IMR-90 (cell line): ENCODE results near the gene RABGAP1. TPM values are rescaled to one million over a fixed set of nuclear protein-coding genes. Genes with fewer than 3 reads are reported as not detected.

Experiments
- ATAC-seq: fragments of 200-7000 bp; cut with Tn5 transposase; 2 replicates; pipeline ENCODE4 v1.9.1; 2020; ENCODE audit warnings: low read depth, mild to moderate bottlenecking, moderate library complexity
- BruUV-seq: library from RNA; stranded (reverse); fragments of 400-500 nt; replicated peaks from 2 replicates; lab custom pipeline; 2021; lab: Mats Ljungman, UMichigan
- CTCF ChIA-PET: fragments of 300-600 bp; formaldehyde crosslinking; extraction: SDS; loops from one replicate; lab custom pipeline; 2021; ENCODE audit warnings: antibody characterized with exemption; lab: Yijun Ruan, JAX
- POLR2A ChIA-PET: fragments of 300-600 bp; sonication (Branson Sonifier 250); formaldehyde crosslinking; loops from one replicate; lab custom pipeline; 2022; ENCODE audit warnings: antibody characterized with exemption; ENCODE audit not compliant: unreplicated experiment; lab: Charles Lee
- DNase-seq: peaks from one replicate; pipeline ENCODE4 v3.0.0; 2013
- H2AFZ ChIP-seq: replicated peaks from 2 replicates; pipeline ENCODE3; 2013; ENCODE audit warnings: low read length, mild to moderate bottlenecking; ENCODE audit not compliant: poor library complexity
- H2AK5ac ChIP-seq: 2 replicates; pipeline ENCODE4 v1.6.1; 2013; ENCODE audit warnings: low read depth, low read length, inconsistent platforms
- H2AK9ac ChIP-seq: replicated peaks from 2 replicates; pipeline ENCODE3; 2013; ENCODE audit warnings: mild to moderate bottlenecking, low read depth, low read length, moderate library complexity; ENCODE audit not compliant: poor library complexity
- H2BK120ac ChIP-seq: 2 replicates; pipeline ENCODE4 v1.6.1; 2013; ENCODE audit warnings: low read depth, low read length, inconsistent platforms
- H2BK15ac ChIP-seq: 3 replicates; pipeline ENCODE4 v1.6.1; 2013; ENCODE audit warnings: low read depth, low read length, inconsistent platforms
- H2BK20ac ChIP-seq: 2 replicates; pipeline ENCODE4 v1.6.1; 2013; ENCODE audit warnings: low read depth, mild to moderate bottlenecking, inconsistent platforms, low read length, moderate library complexity
- H2BK5ac ChIP-seq: 2 replicates; pipeline ENCODE4 v1.6.1; 2013; ENCODE audit warnings: mild to moderate bottlenecking, low read depth, low read length, inconsistent platforms; ENCODE audit not compliant: poor library complexity, severe bottlenecking
- H3K14ac ChIP-seq: replicated peaks from 2 replicates; pipeline ENCODE4 v1.6.1; 2013; ENCODE audit warnings: low read depth, low read length, inconsistent platforms
- H3K18ac ChIP-seq: 2 replicates; pipeline ENCODE4 v1.6.1; 2013; ENCODE audit warnings: low read depth, low read length, control low read depth
- H3K23ac ChIP-seq: 2 replicates; pipeline ENCODE4 v1.6.1; 2013; ENCODE audit warnings: low read depth, low read length, inconsistent platforms
- H3K27ac ChIP-seq: 2 replicates; pipeline ENCODE4 v1.5.1; 2013; ENCODE audit warnings: mild to moderate bottlenecking, control low read depth, low read length; ENCODE audit not compliant: insufficient read depth
- H3K27me3 ChIP-seq: 2 replicates; pipeline ENCODE4 v1.6.1; 2013; ENCODE audit warnings: low read length; ENCODE audit not compliant: control insufficient read depth, insufficient read depth
- H3K36me3 ChIP-seq: 2 replicates; pipeline ENCODE4 v1.6.1; 2013; ENCODE audit warnings: low read length, mixed read lengths; ENCODE audit not compliant: control insufficient read depth, insufficient read depth
- H3K4ac ChIP-seq: 2 replicates; pipeline ENCODE4 v1.6.1; 2013; ENCODE audit warnings: low read depth, low read length, inconsistent platforms
- H3K4me1 ChIP-seq: 2 replicates; pipeline ENCODE4 v1.6.1; 2013; ENCODE audit warnings: low read length, mixed read lengths; ENCODE audit not compliant: control insufficient read depth, insufficient read depth
- H3K4me2 ChIP-seq: 2 replicates; pipeline ENCODE4 v1.6.1; 2013; ENCODE audit warnings: low read depth, mild to moderate bottlenecking, control low read depth, low read length, moderate library complexity
- H3K4me3 ChIP-seq: 2 replicates; pipeline ENCODE4 v1.5.1; 2013; ENCODE audit warnings: low read depth, mild to moderate bottlenecking, control low read depth, low read length, moderate library complexity; ENCODE audit not compliant: insufficient read depth
- H3K56ac ChIP-seq: 2 replicates; pipeline ENCODE4 v1.6.1; 2013; ENCODE audit warnings: low read length, inconsistent platforms; ENCODE audit not compliant: insufficient read depth; ENCODE audit errors: extremely low read depth
- H3K79me1 ChIP-seq, 2 experiments: 2 replicates each; pipeline ENCODE4 v1.6.1; 2013; ENCODE audit warnings: low read length in 2 of 2, inconsistent platforms in 1 of 2, low read depth in 1 of 2
- H3K9ac ChIP-seq: 2 replicates; pipeline ENCODE4 v1.6.1; 2013; ENCODE audit warnings: low read depth, low read length, control low read depth
- H3K9me1 ChIP-seq: 2 replicates; pipeline ENCODE4 v1.6.1; 2013; ENCODE audit warnings: low read length, inconsistent platforms; ENCODE audit not compliant: insufficient read depth
- H3K9me3 ChIP-seq: 2 replicates; pipeline ENCODE4 v1.6.1; 2013; ENCODE audit warnings: low read length; ENCODE audit not compliant: control insufficient read depth, insufficient read depth
- H4K20me1 ChIP-seq: 2 replicates; pipeline ENCODE4 v1.6.1; 2013; ENCODE audit warnings: low read length, inconsistent platforms; ENCODE audit not compliant: insufficient read depth
- H4K5ac ChIP-seq: 2 replicates; pipeline ENCODE4 v1.6.1; 2013; ENCODE audit warnings: mild to moderate bottlenecking, low read depth, low read length, control low read depth
- H4K8ac ChIP-seq, 2 experiments: 2 replicates each; pipeline ENCODE4 v1.6.1; 2013; ENCODE audit warnings: low read depth in 2 of 2, low read length in 2 of 2, control low read depth in 1 of 2, inconsistent platforms in 1 of 2
- H4K91ac ChIP-seq: 2 replicates; pipeline ENCODE4 v1.6.1; 2013; ENCODE audit warnings: low read depth, low read length, inconsistent platforms; ENCODE audit not compliant: insufficient read depth
- BHLHE40 ChIP-seq: fragments of 150-350 bp; IDR thresholded peaks from 2 replicates; pipeline ENCODE4 v1.6.1; 2016; ENCODE audit warnings: mild to moderate bottlenecking, low read depth, low read length
- CEBPB ChIP-seq: IDR thresholded peaks from 2 replicates; pipeline ENCODE4 v1.6.1; 2012; ENCODE audit warnings: low read depth, low read length, improper control_type of control experiment
- MAFK ChIP-seq: IDR thresholded peaks from 2 replicates; pipeline ENCODE4 v1.6.1; 2012; ENCODE audit warnings: low read depth, low read length, improper control_type of control experiment
- MXI1 ChIP-seq: IDR thresholded peaks from 2 replicates; pipeline ENCODE4 v1.6.1; 2012; ENCODE audit warnings: low read depth, mild to moderate bottlenecking, low read length, moderate library complexity, borderline replicate concordance
- POLR2A ChIP-seq: IDR thresholded peaks from 2 replicates; pipeline ENCODE4 v1.6.1; 2012; ENCODE audit warnings: mild to moderate bottlenecking, low read depth, low read length
- RFX5 ChIP-seq: IDR thresholded peaks from 2 replicates; pipeline ENCODE4 v1.8.0; 2012; ENCODE audit warnings: low read depth, mild to moderate bottlenecking, low read length, moderate library complexity
- SMC3 ChIP-seq: fragments of 150-350 bp; IDR thresholded peaks from 2 replicates; pipeline ENCODE4 v1.6.1; 2016; ENCODE audit warnings: low read depth, mild to moderate bottlenecking, antibody characterized with exemption, low read length, moderate library complexity
- WGBS, 2 experiments: methylation state at CpG; one replicate each; pipeline versions ENCODE4 v1.1.5 to v1.1.7; 2013; ENCODE audit warnings: missing lambda C conversion rate in 2 of 2; ENCODE audit not compliant: insufficient read length in 1 of 2; ENCODE audit errors: extremely low coverage in 2 of 2; 5-methylcytosine and 5-hydroxymethylcytosine counted together
- dilution Hi-C: fragments of 300-500 bp; cut with HindIII; formaldehyde crosslinking; loops from one replicate; pipeline ENCODE4 v1.14.3; 2018; ENCODE audit warnings: low sequenced_read_pairs; ENCODE audit not compliant: unreplicated experiment
- in situ Hi-C: fragments of 300-500 bp; cut with MboI; formaldehyde crosslinking; loops from 3 replicates; pipeline ENCODE4 v1.14.3; 2019; ENCODE audit warnings: low sequenced_read_pairs, inconsistent platforms, mixed read lengths
- intact Hi-C: fragments of 100-400 bp; cut with micrococcal nuclease; formaldehyde crosslinking; loops from 2 replicates; pipeline ENCODE4 v1.10.0; 2022
- polyA plus RNA-seq, 3 experiments: library from polyadenylated mRNA; depleted of rRNA; stranded (reverse); fragments of >200 nt; gene quantifications; 2 replicates each; pipeline ENCODE4 v1.2.3, GENCODE V29; 2012; ENCODE audit warnings: low replicate concordance in 1 of 3
- total RNA-seq: library from RNA; depleted of rRNA; stranded (reverse); fragments of >200 nt; gene quantifications from 2 replicates; pipeline ENCODE4 v1.2.3, GENCODE V29; 2012

Gene RABGAP1
- total and polyA plus RNA-seq, 2 of the 4 experiments (the other 2 are of a cell fraction), result 20.0 to 53.9 TPM

- H2BK15ac ChIP-seq, result no peak overlapping the region
- H4K8ac ChIP-seq, result no peak overlapping the region; a peak in 1 of 4 replicates
- no peak overlapping the region for H2AFZ ChIP-seq
- no peak overlapping the region for H2BK5ac ChIP-seq
- H3K23ac ChIP-seq, result no peak overlapping the region
- H3K9me3 ChIP-seq, result no peaks in the 10 kb centered on the region
- no peak overlapping the region for H2BK20ac ChIP-seq
- WGBS, 2 experiments, result no CpG with 5 or more reads among the region's 1 CpG
- H3K4me3 ChIP-seq, result no peak overlapping the region
- H3K9ac ChIP-seq, result no peak overlapping the region
- H3K18ac ChIP-seq, result no peak overlapping the region
- H3K4me2 ChIP-seq, result no peak overlapping the region
- no peak overlapping the region for H2AK9ac ChIP-seq
- no peak overlapping the region for H3K27ac ChIP-seq
- H3K4me1 ChIP-seq, result peaks cover 9% of the 10 kb centered on the region
- H2AK5ac ChIP-seq, result no peak overlapping the region
- dilution Hi-C loops (no loop called here), intact Hi-C loops (no loop called here), in situ Hi-C loops (no loop called here)
- no peak overlapping the region for H3K4ac ChIP-seq
- no peaks in the 10 kb centered on the region for H3K27me3 ChIP-seq
- no peak overlapping the region for H3K14ac ChIP-seq
- POLR2A ChIA-PET, result no interaction called here
- no peak overlapping the region for H4K91ac ChIP-seq
- ATAC-seq, result no peak
- no peak overlapping the region for H4K5ac ChIP-seq
- H2BK120ac ChIP-seq, result 0 out of 2 replicates have a peak overlapping the region, but pooled peaks have one; percentile 14
- no TSS peak for BruUV-seq
- no peak for DNase-seq
- no peak overlapping the region for H3K56ac ChIP-seq
- peaks cover 9% of the 10 kb centered on the region; the same call in 1 of the 2 replicates for H3K9me1 ChIP-seq
- H4K20me1 ChIP-seq, result no peaks in the 10 kb centered on the region
- CTCF ChIA-PET, result no interaction called here
- H3K36me3 ChIP-seq, result peaks cover 14% of the 10 kb centered on the region
- no peak for TF ChIP-seq SMC3
- no peak for TF ChIP-seq MAFK
- no peak for TF ChIP-seq POLR2A
- TF ChIP-seq CEBPB, result no peak
- no peak for TF ChIP-seq RFX5
- TF ChIP-seq MXI1, result no peak
- no peak for TF ChIP-seq BHLHE40
- peaks cover 7 to 8% of the 10 kb centered on the region in 2 experiments; a peak in 3 of 4 replicates for H3K79me1 ChIP-seq
These were observed 91.1 kb downstream of the RABGAP1 start for GRCh38 chr9:123031963-123032362.
